GM12891 (cell line): ENCODE results near the gene SLBP.

Experiments used
- PAX5 ChIP-seq: IDR thresholded peaks from 2 replicates; pipeline ENCODE4 v1.6.1; 2011; ENCODE audit warnings: low read length, moderate library complexity, mild to moderate bottlenecking; ENCODE audit not compliant: insufficient read depth, severe bottlenecking
- POLR2A ChIP-seq: IDR thresholded peaks from 2 replicates; pipeline ENCODE4 v1.6.1; 2011; ENCODE audit warnings: low read depth, low read length, control low read depth
- POLR2AphosphoS5 ChIP-seq: IDR thresholded peaks from 2 replicates; pipeline ENCODE4 v1.6.1; 2011; ENCODE audit warnings: low read depth, low read length, control low read depth
- TAF1 ChIP-seq: IDR thresholded peaks from 2 replicates; pipeline ENCODE4 v1.6.1; 2011; ENCODE audit warnings: low read depth, low read length, control low read depth

DNA sequence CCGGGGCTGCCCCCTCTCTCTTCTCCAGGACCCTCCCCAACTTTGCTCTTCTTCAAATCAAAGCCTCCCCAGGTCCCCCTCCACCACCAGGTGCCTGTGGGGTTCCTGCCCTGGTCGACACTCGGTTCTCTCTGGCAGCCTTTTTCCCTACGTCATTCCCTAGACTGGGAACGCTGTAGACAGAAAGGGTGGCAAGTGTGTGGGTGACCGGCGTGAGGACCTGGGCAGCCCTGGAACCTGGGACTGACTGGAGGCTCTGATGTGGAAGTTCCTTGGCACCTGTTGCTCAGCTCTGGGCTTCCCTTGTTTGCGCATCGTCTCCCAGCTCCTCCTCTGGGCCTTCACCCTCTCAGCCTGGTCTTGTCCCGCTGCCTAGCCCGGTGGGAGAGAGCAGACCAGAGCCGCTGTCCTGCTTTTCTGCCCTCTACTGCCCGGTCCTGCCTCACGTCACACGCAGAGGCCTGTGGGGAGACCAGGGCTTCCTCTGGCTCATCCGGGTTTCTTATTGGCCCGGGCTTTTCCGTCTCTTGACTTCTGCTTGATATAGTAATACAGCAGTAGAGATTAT is 10.5 kb upstream of the SLBP start:
- no peak for TF ChIP-seq POLR2A
- TF ChIP-seq POLR2AphosphoS5 = no peak
- no peak for TF ChIP-seq PAX5
- TF ChIP-seq TAF1 = no peak
